UCSD-AML1 (cell line): ENCODE data around the gene INTS6.

ENCODE experiments used
- DNase-seq: peaks from one replicate; lab custom pipeline; 2025; ENCODE audit not compliant: unreplicated experiment; lab: John Stamatoyannopoulos, UW

INTS6 gene

DNA sequence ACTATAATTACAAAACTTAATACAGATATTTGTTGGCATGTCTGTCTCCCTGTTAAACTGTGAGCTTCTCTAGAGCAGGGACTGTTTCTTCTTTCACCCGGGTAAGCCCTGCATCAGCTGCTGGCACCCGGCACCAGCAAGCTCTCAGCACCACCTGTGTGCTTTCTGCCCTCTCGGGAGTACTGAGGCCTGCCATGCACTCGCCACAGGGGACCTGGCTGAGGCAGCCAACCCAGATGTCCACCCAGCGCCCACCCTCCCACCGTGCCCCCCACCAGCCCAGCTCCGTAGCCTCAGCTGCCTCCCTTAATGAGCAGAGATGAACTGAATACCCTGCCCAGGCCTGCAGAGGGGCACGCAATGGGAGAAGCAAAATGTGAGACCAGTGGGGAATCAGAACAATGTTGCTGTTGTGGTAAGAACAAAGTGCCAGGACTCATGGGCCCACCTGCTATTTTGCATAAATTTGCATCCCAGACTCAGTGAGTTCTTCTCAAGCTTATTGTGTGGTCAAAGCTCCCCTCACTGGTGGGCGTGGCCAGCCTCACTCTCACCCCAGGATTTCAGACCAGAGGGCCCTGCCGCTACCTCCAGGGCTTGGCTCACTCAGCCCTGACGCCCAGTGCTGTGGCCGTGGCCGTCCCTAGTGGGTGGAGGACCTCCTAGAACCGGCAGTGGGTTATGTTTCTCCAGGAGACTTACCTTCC lies 128.0 kb downstream of the INTS6 start:
- DNase-seq = no peak

DNA sequence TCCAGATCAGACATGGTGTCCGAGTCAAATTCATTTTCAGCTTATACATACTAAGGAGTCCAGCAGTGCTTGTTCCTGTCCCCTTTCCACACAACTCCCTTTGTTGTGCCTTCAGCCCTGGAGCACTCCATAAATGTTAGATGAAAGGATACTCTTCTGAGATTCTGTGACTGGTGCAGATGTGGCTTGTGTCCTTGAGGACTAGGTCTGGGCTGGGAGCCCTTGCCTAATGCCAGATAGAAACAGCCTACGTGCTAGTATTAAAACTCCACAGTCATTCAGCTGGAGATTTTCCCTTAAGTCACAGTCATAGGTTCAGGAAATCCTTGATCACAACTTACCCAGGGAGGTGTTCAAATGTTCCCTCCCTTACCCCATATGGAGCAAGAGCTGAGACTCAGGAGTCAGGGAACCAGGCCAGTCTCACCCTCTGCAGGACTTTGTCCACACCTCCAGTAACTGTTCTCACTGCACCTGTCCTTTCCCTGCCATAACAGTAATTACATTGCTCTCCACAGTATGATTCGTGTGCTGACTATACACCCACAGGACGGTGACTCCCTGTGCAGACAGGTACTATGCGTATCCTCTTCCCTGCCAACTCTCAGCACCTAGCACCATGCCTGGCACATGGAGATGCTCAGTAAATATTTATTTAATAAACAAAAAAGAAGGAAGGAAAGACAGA lies 128.9 kb downstream of the INTS6 start:
- no peak for DNase-seq

DNA sequence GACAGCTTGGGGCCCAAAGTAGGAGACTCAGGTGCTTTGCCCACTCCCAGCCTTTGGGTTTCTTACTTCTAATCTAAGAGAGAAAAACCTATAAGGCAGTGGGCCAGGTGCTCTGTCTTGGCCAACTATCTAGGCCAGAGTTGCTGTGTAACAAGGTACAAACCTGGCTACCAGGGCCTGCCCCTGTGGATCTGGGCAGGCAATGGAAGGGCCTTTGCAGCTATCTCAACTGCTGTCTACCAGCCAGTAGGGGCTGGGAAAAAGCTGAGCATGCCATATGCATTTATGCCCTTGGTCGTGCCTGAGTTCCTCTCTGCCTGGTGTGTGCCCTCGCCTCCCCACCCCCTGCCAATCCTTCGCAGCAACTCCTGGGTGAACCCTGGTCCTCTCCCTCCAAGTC lies 130.0 kb downstream of the INTS6 start:
- no peak for DNase-seq

DNA sequence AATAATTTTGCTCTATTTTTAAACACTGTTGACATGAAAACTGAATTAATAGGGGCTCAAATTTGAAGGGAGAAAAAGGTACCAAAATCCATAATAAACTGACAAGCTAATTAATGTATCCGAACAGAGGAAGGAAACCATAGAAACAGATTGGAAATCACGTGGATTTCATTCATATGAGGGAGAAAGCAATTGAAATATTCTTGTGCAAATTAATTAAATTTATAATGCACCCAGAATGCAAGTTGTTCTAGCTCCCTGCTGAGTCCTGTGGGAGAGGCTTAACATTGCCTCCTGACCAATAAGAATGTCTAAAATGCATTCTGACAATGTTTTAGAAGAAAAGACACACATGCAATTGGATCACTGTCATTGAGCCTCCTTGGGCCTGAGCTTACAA lies 131.0 kb downstream of the INTS6 start:
- no peak for DNase-seq

DNA sequence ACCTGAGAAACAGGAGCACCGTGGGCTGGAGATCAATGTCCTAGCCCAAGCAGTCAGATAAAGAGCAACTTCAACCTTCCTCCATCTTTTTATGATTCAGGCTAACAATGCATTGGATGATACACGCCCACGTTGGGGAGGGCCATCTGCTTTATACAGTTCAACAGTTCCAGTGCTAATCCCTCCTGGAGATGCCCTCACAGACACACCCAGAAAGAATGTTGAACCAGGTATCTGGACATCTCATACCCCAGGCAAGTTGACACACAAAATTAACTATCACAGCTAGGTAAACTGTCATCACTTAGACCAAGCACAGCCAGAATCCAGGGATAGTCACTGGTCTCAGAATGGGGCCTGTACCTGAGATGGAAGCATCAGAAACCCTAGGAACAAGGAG lies 134.0 kb downstream of the INTS6 start:
- DNase-seq = no peak

DNA sequence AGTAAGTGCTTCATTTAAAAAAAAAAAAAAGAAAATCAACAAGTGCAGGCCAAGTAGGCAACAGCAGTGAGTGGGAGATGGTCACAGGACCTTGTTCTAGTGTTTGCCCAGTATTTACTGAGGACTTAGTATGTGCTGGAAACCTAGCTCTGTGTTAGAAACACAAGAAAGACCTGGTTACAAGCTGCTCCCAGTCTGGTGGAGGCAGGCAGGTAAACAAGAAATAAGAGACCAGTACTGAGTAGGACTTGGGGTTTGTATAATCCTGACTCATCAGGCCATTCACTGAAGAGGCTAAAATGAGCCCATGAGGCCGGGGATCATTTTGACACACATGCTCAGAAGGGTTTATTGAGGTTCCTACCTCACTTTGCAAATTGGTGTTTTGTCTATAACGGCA lies 134.8 kb downstream of the INTS6 start:
- no peak for DNase-seq

DNA sequence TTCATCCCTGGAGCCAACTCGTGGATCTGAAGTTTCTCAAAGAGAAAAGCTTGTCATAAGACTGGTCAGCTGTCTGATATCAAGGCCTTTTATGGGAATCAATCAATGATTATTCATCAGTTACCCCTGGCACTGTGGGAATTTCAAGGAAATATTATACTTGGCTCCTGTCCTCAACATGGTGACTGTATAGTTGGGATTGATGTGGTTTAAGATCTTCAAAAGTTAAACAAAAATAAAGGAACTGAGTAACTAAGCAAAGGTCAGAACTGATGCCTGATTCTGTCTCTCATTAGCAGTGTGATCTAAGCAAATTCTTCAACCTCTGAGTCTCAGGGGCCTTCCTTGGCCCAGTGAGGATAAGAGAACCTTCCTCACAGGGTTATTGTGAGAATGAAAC lies 135.6 kb downstream of the INTS6 start:
- DNase-seq = no peak

DNA sequence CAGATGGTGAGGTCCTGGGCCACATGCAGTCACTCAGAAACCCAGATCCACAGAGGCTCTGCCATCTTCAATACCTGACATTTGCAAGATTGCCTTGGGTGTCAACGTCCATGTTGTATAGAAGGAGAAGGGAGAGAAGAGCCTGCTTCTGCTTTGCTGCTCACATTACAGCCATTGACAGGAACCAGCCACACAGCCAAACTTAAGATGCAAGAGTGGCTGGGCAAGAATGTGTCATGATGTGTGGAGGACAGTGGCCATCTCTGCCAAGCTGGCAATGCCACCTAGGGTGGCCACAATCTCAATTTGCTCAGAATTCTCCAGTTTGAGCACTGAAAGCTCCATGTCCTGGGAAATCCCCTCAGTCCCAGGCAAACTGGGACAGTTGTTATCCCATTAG lies 139.2 kb downstream of the INTS6 start:
- no peak for DNase-seq

DNA sequence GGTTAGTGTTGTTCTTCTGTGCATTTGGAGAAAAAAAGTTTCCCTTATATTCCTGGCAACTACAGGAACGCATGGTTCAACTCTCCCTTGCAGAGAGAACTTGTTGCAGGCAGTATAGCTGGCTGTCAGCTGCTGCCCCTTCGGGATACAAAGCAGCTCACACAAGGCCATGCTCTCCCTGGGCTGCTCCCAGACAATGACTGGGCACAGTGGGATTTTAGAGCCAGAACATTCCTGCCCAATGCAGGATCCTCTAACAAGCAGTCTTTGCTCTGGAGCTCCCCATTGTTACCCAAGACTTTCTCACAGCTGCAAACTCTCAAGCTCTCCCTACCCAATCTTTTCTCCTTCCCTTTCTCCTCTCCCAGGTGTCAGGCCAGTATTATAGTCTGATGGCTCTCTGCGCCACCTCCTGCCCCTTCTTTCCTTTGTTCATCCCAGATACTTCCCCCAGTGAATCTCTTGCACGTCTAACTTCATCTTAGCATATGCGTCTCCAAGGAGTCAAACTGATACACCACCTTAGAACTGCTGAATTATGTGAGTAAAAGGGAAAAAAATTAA lies 140.8 kb downstream of the INTS6 start:
- DNase-seq = no peak
